Osteoblast (primary cell): ENCODE data around the gene SF3A1. TPM values are rescaled to one million over a fixed set of nuclear protein-coding genes. Genes with fewer than 3 reads are reported as not detected.

Experiments
- DNase-seq: peaks from one replicate; pipeline ENCODE4 v3.0.0; 2011; ENCODE audit warnings: low spot score, mixed read lengths; ENCODE audit not compliant: insufficient read length; ENCODE audit errors: missing footprints
- H2AFZ ChIP-seq: 2 replicates; pipeline ENCODE4 v1.6.0; 2011; ENCODE audit warnings: mild to moderate bottlenecking, low read length
- H3K27ac ChIP-seq: 2 replicates; pipeline ENCODE4 v1.5.1; 2011; ENCODE audit warnings: mild to moderate bottlenecking, low read depth, low read length, moderate library complexity
- H3K27me3 ChIP-seq: 2 replicates; pipeline ENCODE4 v1.6.0; 2012; ENCODE audit warnings: mild to moderate bottlenecking, control low read depth, inconsistent platforms, low read length, moderate library complexity; ENCODE audit not compliant: insufficient read depth
- H3K36me3 ChIP-seq: 2 replicates; pipeline ENCODE4 v1.5.1; 2011; ENCODE audit warnings: mild to moderate bottlenecking, low read length, control low read depth, moderate library complexity; ENCODE audit not compliant: insufficient read depth
- H3K4me1 ChIP-seq: 2 replicates; pipeline ENCODE4 v1.5.1; 2011; ENCODE audit warnings: mild to moderate bottlenecking, low read length, control low read depth, moderate library complexity; ENCODE audit not compliant: insufficient read depth
- H3K4me2 ChIP-seq: 2 replicates; pipeline ENCODE4 v1.6.0; 2011; ENCODE audit warnings: mild to moderate bottlenecking, low read length; ENCODE audit not compliant: insufficient read depth
- H3K4me3 ChIP-seq: fragments of 200-600 bp; sonication (generic); 3 replicates; pipeline ENCODE4 v1.5.1; 2012; ENCODE audit warnings: mild to moderate bottlenecking, low read length, inconsistent platforms; ENCODE audit not compliant: insufficient read depth
- H3K79me2 ChIP-seq: 2 replicates; pipeline ENCODE4 v1.6.0; 2012; ENCODE audit warnings: mild to moderate bottlenecking, low read length, control low read depth, inconsistent platforms; ENCODE audit not compliant: insufficient read depth
- H3K9me3 ChIP-seq: 2 replicates; pipeline ENCODE4 v1.5.1; 2011; ENCODE audit warnings: low read depth, low read length, control low read depth
- H4K20me1 ChIP-seq: 2 replicates; pipeline ENCODE4 v1.6.0; 2012; ENCODE audit warnings: mild to moderate bottlenecking, low read length, control low read depth; ENCODE audit not compliant: insufficient read depth
- total RNA-seq: library from RNA; depleted of rRNA; stranded (reverse); fragments of >200 nt; gene quantifications from 2 replicates; pipeline ENCODE4 v1.2.3, GENCODE V29; 2012
- TF ChIP-seq, protein P1 (sequence below): IDR thresholded peaks from 2 replicates; pipeline ENCODE4 v1.5.1; 2011; ENCODE audit warnings: mild to moderate bottlenecking, low read depth, low read length, moderate library complexity; ENCODE audit errors: extremely low read depth

Gene SF3A1
- total RNA-seq, 1 donor = 21.7 TPM

DNA sequence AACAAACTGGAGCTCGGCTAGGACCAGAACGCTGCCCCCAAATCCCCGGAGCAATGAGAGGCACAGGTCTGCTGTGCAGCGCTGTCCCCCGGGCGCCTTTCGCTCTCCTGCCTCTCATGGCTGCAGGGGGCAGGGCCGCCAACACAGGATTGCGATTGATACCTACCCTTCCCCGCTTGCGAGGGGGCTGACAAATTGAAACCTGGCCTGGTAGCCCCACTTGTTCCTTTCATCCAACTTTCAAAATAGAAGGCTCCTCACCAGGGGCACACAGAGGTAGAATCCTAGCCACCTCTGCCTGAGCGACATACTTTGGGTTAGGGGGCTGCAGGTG, 66.7 kb downstream of the SF3A1 start:
- Histone ChIP-seq H3K4me3 (peak overlapping the region; percentile 90), H3K36me3 (peaks cover 27% of the 10 kb centered on the region), H3K4me2 (peak overlapping the region; percentile 84), H2AFZ (no peak overlapping the region), H3K27ac (peak overlapping the region; percentile 6), H4K20me1 (peaks cover 25% of the 10 kb centered on the region), H3K4me1 (peaks cover 27% of the 10 kb centered on the region), H3K9me3 (no peaks in the 10 kb centered on the region), H3K79me2 (no peaks in the 10 kb centered on the region), H3K27me3 (no peaks in the 10 kb centered on the region)
- TF ChIP-seq, protein P1, sequence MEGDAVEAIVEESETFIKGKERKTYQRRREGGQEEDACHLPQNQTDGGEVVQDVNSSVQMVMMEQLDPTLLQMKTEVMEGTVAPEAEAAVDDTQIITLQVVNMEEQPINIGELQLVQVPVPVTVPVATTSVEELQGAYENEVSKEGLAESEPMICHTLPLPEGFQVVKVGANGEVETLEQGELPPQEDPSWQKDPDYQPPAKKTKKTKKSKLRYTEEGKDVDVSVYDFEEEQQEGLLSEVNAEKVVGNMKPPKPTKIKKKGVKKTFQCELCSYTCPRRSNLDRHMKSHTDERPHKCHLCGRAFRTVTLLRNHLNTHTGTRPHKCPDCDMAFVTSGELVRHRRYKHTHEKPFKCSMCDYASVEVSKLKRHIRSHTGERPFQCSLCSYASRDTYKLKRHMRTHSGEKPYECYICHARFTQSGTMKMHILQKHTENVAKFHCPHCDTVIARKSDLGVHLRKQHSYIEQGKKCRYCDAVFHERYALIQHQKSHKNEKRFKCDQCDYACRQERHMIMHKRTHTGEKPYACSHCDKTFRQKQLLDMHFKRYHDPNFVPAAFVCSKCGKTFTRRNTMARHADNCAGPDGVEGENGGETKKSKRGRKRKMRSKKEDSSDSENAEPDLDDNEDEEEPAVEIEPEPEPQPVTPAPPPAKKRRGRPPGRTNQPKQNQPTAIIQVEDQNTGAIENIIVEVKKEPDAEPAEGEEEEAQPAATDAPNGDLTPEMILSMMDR = no peak
- no peak for DNase-seq

DNA sequence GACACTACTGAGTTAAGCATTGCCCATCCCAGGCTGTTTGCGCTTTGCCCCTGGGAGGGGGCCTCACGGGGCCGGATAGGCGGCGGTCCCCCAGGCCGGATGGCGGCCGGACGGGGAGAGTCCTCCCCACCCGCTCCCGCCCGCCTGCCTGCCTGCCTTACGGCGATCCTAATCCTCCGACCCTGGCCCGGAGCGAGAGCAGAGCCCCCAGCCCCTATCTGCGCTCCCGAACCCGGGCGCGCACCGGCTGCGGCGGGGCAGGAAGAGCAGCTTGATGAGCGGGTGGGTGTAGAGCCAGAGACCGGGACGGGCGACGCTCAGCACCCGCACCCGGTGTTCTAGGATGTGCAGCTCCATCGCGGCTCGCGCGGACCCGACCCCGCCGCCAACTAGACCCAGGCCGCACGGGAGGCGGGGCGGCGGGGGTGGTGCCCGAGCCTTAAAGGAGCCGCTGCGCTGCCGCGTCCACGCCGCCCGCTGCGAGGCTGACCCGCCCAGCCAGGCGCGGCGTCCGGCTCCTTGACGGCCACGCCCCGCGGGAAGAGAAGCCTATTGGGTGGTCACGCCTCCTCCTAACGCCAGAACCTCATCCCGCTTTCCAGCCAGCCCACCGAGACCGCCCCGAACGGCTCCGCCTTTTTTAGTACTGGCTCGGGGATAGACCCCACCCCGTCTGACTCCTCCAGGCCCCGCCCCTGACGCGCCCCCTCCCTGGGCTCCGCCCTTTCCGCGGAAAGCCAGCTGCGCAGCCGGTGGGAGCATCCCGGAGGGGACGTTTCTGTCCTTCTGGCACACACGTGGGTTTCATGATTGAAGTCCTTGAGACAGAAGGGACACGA, 67.3 kb downstream of the SF3A1 start, which contains the start of gene CASTOR1:
TSS of gene CASTOR1 (minus strand) at position 365 of the 839 bp plus-strand sequence. CDS start at position 357, 8 bp downstream.
- peak within 1 kb of the TSS; percentile 90 for H3K4me3 ChIP-seq
- H3K4me2 ChIP-seq = peak within 1 kb of the TSS; percentile 84
- no peaks in the 10 kb centered on the region for H3K79me2 ChIP-seq
- H3K4me1 ChIP-seq = peaks cover 27% of the 10 kb centered on the region
- H2AFZ ChIP-seq = peak within 1 kb of the TSS; percentile 35
- peak; percentile 100 for DNase-seq
- peak within 1 kb of the TSS; percentile 48 for H3K27ac ChIP-seq
- H3K27me3 ChIP-seq = no peaks in the 10 kb centered on the region
- H3K36me3 ChIP-seq = peaks cover 24% of the 10 kb centered on the region
- H3K9me3 ChIP-seq = no peaks in the 10 kb centered on the region
- TF ChIP-seq, protein P1 = no peak
- peaks cover 22% of the 10 kb centered on the region for H4K20me1 ChIP-seq

DNA sequence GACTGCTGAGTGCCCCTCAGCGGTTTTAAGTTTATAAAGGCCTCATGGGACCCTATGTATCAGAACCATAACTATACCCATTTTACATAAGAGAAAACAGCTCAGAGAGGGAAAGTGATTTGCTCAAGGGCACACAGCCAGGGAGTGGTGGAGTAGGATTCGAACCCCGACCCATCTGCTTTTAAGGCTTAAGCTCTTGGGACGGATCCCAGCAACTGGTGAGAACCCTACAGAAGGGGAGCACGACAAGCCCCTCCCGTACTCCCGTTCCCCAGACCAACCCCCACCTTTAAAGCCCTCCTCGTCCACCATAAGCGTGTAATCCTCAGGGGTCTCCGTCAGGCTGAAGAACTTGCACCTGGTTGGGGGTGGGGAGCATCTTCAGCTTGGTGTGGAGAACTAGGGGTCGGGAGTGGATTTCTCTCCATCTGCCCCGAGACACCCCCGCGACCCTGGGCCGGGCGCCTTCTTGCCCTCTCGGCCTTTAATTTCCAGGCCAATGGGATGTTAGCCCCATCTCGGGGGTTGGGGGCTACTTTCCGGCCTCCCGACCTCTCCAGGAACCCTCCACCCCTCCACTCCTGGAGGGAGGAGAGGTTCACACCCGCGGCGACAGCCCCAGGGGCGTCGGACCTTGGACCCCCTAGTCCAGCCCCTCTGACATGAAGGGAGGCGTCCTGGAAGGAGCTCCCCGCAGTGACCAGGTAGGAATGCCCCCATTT, 68.1 kb downstream of the SF3A1 start:
- H3K36me3 ChIP-seq = peaks cover 16% of the 10 kb centered on the region
- H3K9me3 ChIP-seq = no peaks in the 10 kb centered on the region
- H4K20me1 ChIP-seq = peaks cover 16% of the 10 kb centered on the region
- H3K4me1 ChIP-seq = peaks cover 27% of the 10 kb centered on the region
- H3K4me2 ChIP-seq = peak overlapping the region; percentile 84
- peak overlapping the region; percentile 48 for H3K27ac ChIP-seq
- no peaks in the 10 kb centered on the region for H3K79me2 ChIP-seq
- peak overlapping the region; percentile 5 for H2AFZ ChIP-seq
- DNase-seq = peak; percentile 45
- peak overlapping the region; percentile 90 for H3K4me3 ChIP-seq
- no peaks in the 10 kb centered on the region for H3K27me3 ChIP-seq
- TF ChIP-seq, protein P1 = no peak
